Cardiac muscle cell (in vitro differentiated cells and primary cell): Measurements from ENCODE around the gene C22orf42. TPM values are rescaled to one million over a fixed set of nuclear protein-coding genes. Genes with fewer than 3 reads are reported as not detected.
"Not testable (repeated sequence)": the region's sequence is repeated elsewhere in the genome, so short reads cannot be mapped to it uniquely, and the experiment has no call there.

Source experiments
- DNase-seq, 2 donors: peaks; one replicate each; pipeline versions ENCODE4 v3.0.0 to v3.0.0-alpha.2; 2010 to 2017; ENCODE audit warnings: low read depth in 1 of 2, low spot score in 1 of 2
- H3K27ac ChIP-seq: fragments of 200-600 bp; sonication (generic); 2 replicates; pipeline ENCODE4 v1.5.1; 2016
- H3K27me3 ChIP-seq: fragments of 200-600 bp; sonication (generic); 2 replicates; pipeline ENCODE4 v1.6.0; 2016; ENCODE audit warnings: control low read depth
- H3K36me3 ChIP-seq: fragments of 200-600 bp; sonication (generic); 2 replicates; pipeline ENCODE4 v1.5.1; 2016; ENCODE audit warnings: control low read depth
- H3K4me1 ChIP-seq: fragments of 200-600 bp; sonication (generic); 2 replicates; pipeline ENCODE4 v1.8.1; 2017; ENCODE audit warnings: low read depth, mild to moderate bottlenecking, mixed run types
- H3K4me3 ChIP-seq: fragments of 200-600 bp; sonication (generic); 2 replicates; pipeline ENCODE4 v1.5.1; 2016; ENCODE audit warnings: mild to moderate bottlenecking
- H3K9me3 ChIP-seq: fragments of 200-600 bp; sonication (generic); 2 replicates; pipeline ENCODE4 v1.5.1; 2017; ENCODE audit warnings: low read depth, mild to moderate bottlenecking, control low read depth
- polyA plus RNA-seq: library from polyadenylated mRNA; unstranded; fragments of >200 nt; fragmentation: Nextera tagmentation; extraction: Ambion mirVana; gene quantifications from 2 replicates; pipeline ENCODE4 v1.2.1, GENCODE V29; 2016
- total RNA-seq: library from RNA; depleted of rRNA; stranded (reverse); fragments of >200 nt; gene quantifications from 2 replicates; pipeline ENCODE4 v1.2.3, GENCODE V29; 2016
- TF ChIP-seq, protein P1 (sequence below): IDR thresholded peaks from 2 replicates; pipeline ENCODE4 v1.5.1; 2012; ENCODE audit warnings: low read depth, mild to moderate bottlenecking, low read length

C22orf42 gene
- total and polyA plus RNA-seq, 2 experiments from 2014 or later: not detected

DNA sequence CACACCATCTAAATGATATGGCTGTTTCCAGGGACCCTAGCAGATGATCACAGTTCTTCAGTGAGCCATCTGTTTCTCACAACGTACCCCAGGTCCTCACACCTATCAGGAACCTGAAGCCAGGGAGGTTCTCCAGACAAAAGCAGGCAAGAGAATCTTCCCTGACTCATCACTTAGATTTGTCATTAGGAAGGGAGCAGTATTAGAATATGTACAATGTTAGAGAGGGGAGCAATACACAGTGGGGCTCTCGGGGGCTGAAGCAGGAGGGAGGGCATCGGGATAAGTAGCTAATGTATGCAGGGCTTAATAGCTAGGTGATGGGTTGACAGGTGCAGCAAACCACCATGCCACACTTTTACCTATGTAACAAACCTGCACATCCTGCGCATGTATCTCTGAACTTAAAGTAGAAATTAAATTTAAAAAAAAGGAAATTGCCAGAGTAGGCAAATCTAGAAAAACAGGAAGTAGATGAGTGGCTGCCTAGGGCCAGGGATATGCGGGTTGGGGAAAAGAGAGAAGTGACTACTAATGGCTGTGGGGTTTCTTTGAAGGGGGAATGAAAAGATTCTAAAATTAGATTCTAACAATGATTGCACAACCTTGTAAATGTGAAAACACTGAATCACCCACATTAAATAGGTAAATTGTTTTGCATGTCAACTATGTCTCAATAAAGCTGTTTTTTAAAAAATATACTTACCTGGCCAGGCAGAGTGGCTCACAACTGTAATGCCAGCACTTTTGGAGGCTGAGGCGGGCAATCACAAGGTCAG, 14.4 kb downstream of the C22orf42 start:
- Histone ChIP-seq H3K4me3 (no peak overlapping the region), H3K9me3 (no peaks in the 10 kb centered on the region), H3K27me3 (no peaks in the 10 kb centered on the region), H3K27ac (no peak overlapping the region), H3K36me3 (no peaks in the 10 kb centered on the region), H3K4me1 (no peaks in the 10 kb centered on the region)
- TF ChIP-seq, protein P1, sequence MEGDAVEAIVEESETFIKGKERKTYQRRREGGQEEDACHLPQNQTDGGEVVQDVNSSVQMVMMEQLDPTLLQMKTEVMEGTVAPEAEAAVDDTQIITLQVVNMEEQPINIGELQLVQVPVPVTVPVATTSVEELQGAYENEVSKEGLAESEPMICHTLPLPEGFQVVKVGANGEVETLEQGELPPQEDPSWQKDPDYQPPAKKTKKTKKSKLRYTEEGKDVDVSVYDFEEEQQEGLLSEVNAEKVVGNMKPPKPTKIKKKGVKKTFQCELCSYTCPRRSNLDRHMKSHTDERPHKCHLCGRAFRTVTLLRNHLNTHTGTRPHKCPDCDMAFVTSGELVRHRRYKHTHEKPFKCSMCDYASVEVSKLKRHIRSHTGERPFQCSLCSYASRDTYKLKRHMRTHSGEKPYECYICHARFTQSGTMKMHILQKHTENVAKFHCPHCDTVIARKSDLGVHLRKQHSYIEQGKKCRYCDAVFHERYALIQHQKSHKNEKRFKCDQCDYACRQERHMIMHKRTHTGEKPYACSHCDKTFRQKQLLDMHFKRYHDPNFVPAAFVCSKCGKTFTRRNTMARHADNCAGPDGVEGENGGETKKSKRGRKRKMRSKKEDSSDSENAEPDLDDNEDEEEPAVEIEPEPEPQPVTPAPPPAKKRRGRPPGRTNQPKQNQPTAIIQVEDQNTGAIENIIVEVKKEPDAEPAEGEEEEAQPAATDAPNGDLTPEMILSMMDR: no peak
- no peak for DNase-seq

DNA sequence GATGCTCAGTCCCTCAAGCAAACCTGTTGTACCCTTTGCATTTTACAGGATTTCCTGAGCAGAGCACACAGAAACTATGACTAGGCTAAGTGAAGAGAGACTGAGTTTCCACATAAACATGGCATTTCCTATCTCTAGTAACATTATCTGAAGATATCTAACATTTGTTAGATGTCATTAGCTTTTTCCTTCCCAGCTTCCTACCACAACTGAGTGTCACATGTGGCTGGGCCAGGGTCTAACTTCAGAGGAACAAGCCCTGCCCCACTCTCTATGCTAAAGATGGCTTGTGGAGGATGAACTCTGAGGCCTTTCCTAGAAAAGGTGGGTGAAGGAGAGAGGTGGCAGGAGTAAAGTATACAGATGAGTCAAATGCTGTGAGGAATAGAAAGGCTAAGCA, 16.5 kb downstream of the C22orf42 start:
- DNase-seq: no peak

DNA sequence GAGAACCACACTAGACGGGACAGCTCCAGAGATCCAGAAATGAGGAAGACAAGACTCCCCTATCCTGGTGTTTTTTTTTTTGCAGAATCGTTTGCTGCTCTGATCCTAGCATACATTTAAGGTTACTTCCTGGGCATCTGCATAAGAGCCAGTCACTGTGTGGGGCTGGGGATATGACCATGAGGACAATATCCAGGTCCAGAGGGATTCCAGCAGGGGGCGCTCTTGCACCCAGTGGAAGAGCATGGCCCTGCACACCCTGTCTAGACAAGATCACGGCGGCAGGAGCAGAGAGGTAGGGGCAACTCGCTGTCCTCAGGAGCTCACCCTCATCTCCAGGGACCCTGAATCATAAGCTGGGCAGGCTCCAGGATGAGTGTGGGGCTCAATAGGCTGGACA, 18.4 kb downstream of the C22orf42 start:
- not testable (repeated sequence) for DNase-seq, H3K27ac ChIP-seq, H3K4me3 ChIP-seq, H3K4me1 ChIP-seq, H3K9me3 ChIP-seq, H3K27me3 ChIP-seq, H3K36me3 ChIP-seq
- TF ChIP-seq, protein P1: peak; percentile 30

More for the DNA sequence above, 16.5 kb downstream of the C22orf42 start:
- H3K9me3 ChIP-seq: no peaks in the 10 kb centered on the region
- H3K36me3 ChIP-seq: no peaks in the 10 kb centered on the region
- H3K4me1 ChIP-seq: no peaks in the 10 kb centered on the region
- TF ChIP-seq, protein P1: no peak
- no peak overlapping the region for H3K27ac ChIP-seq
- H3K27me3 ChIP-seq: no peaks in the 10 kb centered on the region
- H3K4me3 ChIP-seq: no peak overlapping the region

DNA sequence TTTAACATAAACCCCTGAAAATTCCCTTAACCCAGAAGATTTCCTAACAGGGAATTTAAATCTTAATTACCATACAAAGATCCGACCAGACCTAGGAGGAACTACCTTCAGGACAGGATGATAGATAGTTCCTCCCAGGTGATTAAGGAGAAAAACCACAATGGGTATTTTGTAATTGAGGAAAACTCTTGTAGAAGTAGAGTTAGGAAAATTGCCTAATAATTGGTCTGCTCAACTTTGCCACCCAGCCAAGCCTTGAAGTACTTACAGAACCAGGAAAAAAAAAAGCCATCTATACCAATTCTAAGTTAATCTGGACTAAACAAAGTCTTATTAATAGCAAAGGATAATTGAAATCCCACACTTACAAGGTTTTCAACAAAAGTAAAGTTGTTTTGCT, 20.5 kb downstream of the C22orf42 start:
- not testable (repeated sequence) for H3K27me3 ChIP-seq, DNase-seq, H3K4me1 ChIP-seq, H3K4me3 ChIP-seq, H3K9me3 ChIP-seq, H3K36me3 ChIP-seq, H3K27ac ChIP-seq

DNA sequence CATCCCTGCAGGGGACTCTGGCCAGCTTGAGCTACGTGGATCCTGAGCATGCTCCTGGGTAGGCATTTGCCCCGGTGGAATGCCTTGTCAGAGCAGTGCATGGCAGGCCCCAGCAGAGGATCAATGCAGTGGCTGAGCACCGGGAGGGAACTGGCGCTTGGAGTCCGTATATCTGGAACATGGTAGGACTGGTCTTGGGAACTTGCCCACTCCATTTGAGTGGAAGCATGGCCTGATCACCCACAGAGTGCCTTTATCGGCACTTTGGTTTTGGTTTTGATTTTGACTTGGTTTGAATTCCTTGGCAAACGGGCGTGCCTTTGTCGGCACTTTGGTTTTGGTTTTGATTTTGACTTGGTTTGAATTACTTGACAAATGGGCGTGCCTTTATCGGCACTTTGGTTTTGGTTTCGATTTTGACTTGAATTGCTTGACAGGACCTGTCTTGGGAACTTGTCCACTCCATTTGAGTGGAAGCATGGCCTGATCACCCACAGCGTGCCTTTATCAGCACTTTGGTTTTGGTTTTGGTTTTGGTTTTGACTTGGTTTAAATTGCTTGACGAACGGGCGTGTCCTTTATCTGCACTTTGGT, 21.3 kb downstream of the C22orf42 start:
- H3K4me1 ChIP-seq, H3K27ac ChIP-seq, DNase-seq, H3K9me3 ChIP-seq, H3K36me3 ChIP-seq, H3K27me3 ChIP-seq, H3K4me3 ChIP-seq: not testable (repeated sequence)

DNA sequence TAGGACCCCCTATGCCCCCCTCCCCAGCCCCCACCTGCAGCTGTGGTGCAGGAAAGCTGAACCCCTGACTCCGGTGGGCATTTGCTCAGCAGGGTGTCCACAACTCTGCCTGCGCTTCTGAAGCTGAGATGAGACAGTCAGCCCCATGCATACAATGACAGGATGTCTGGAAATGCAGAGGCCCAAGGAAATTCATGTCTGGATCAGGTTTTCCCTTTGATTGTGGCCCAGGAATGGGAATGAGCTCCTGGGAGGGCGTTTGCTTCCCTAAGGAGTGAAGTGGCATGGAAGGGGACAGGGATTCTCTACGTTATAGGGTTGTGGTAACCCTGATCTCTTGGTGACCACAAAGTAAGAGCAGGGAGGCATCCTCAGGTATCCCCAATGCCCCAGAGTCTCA, 22.2 kb downstream of the C22orf42 start:
- not testable (repeated sequence) for H3K4me3 ChIP-seq, H3K4me1 ChIP-seq, H3K27me3 ChIP-seq, DNase-seq, H3K9me3 ChIP-seq, H3K36me3 ChIP-seq, H3K27ac ChIP-seq

DNA sequence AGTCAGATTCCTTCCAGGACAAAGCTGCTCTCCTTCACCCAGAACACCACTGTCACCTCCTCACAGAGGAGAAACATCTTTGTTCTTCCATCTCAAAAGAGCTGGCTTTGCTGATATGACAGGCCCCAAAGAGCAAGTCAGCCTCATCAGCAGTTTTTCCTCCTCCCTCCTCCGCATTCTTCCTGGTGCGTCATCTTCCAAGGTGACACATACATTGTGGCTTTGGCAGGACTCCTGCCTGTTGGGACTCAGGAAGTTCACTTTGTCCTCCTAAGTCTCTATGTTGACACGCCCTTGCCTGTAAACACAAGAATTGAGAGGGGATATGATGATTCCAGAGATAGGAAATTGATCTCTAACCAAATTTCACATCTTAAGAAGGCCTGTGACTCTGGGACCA, 23.1 kb downstream of the C22orf42 start:
- H3K4me1 ChIP-seq, H3K27ac ChIP-seq: not testable (repeated sequence)
- DNase-seq: peak in 1 of 2 donors; percentile 48

DNA sequence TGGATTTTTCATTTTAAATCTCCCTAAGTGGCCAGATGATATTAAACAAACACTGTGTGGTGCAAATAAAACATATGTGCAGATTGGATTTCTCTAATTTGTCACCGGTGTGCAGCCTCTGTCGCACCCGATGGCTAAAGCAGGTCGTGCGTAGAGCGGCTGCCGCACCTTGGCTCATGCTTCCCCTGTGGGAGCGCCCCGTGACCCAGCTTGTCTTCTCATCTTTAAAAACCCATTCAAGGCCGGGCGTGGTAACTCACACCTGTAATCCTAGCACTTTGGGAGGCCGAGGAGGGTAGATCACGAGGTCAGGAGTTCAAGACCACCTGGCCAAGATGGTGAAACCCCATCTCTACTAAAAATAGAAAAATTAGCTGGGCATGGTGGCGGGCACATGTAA, 24.3 kb downstream of the C22orf42 start:
- not testable (repeated sequence) for H3K27me3 ChIP-seq, H3K27ac ChIP-seq, H3K36me3 ChIP-seq, H3K4me3 ChIP-seq, DNase-seq, H3K9me3 ChIP-seq, H3K4me1 ChIP-seq

More for the DNA sequence above, 23.1 kb downstream of the C22orf42 start:
- H3K27me3 ChIP-seq, H3K36me3 ChIP-seq, H3K4me3 ChIP-seq, H3K9me3 ChIP-seq: not testable (repeated sequence)
